WTC11 (cell line): ENCODE measurements around the gene ATP6V1A.

ENCODE experiments used
- CREB1 ChIP-seq: sonication (generic); formaldehyde crosslinking; IDR thresholded peaks from 2 replicates; pipeline ENCODE4 v1.8.0; 2023; ENCODE audit warnings: mild to moderate bottlenecking, missing genetic modification reagents
- EMX1 ChIP-seq: fragments of 250-450 bp; sonication (Bioruptor Pico); IDR thresholded peaks from 2 replicates; pipeline ENCODE4 v1.8.0; 2021; ENCODE audit warnings: mild to moderate bottlenecking
- ESRRA ChIP-seq: sonication (generic); formaldehyde crosslinking; IDR thresholded peaks from 2 replicates; pipeline ENCODE4 v1.8.1; 2022; ENCODE audit warnings: mild to moderate bottlenecking, missing genetic modification reagents, borderline replicate concordance
- NR1H2 ChIP-seq: sonication (generic); formaldehyde crosslinking; IDR thresholded peaks from 2 replicates; pipeline ENCODE4 v1.9.0; 2021; ENCODE audit warnings: mild to moderate bottlenecking, moderate library complexity, missing genetic modification reagents
- NR2C2 ChIP-seq: sonication (generic); formaldehyde crosslinking; IDR thresholded peaks from 2 replicates; pipeline ENCODE4 v1.8.0; 2022; ENCODE audit warnings: mild to moderate bottlenecking, missing genetic modification reagents
- ZNF396 ChIP-seq: fragments of 250-450 bp; sonication (Bioruptor Pico); IDR thresholded peaks from 2 replicates; pipeline ENCODE4 v1.8.0; 2021; ENCODE audit warnings: mild to moderate bottlenecking, moderate library complexity, borderline replicate concordance
- ZNF416 ChIP-seq: fragments of 250-450 bp; sonication (Bioruptor Pico); IDR thresholded peaks from 2 replicates; pipeline ENCODE4 v1.9.0; 2021; ENCODE audit warnings: mild to moderate bottlenecking, inconsistent platforms
- TF ChIP-seq, protein P1 (sequence below): fragments of 200-600 bp; IDR thresholded peaks from 2 replicates; pipeline ENCODE4 v1.8.0; 2022; ENCODE audit warnings: antibody characterized with exemption
- TF ChIP-seq, protein P2 (sequence below): fragments of 250-450 bp; sonication (Bioruptor Pico); IDR thresholded peaks from 2 replicates; pipeline ENCODE4 v1.9.0; 2021; ENCODE audit warnings: mild to moderate bottlenecking
- TF ChIP-seq, protein P3 (sequence below): sonication (generic); formaldehyde crosslinking; IDR thresholded peaks from 2 replicates; pipeline ENCODE4 v1.8.1; 2023; ENCODE audit warnings: mild to moderate bottlenecking, missing genetic modification reagents
- TF ChIP-seq, protein P4 (sequence below): fragments of 250-450 bp; sonication (Bioruptor Pico); IDR thresholded peaks from 2 replicates; pipeline ENCODE4 v2.1.2; 2022; ENCODE audit warnings: mild to moderate bottlenecking, moderate library complexity

DNA sequence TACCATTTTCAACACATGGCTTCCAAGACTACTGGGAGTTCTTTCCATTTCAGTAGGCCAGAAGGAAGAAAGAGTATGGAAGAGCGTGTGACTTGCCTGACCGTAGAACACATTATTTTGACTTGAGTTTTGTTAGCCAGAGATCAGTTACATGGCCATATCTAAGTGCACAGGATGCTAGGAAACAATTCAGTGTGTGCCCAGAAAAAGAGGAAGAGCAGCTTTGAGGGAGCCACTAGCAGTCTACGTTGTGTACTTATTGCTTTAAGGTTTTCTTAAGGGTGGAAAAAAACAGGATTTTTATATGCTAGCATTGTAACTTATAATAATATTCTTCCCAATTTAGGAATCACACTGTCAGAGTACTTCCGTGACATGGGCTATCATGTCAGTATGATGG, 47.7 kb downstream of the ATP6V1A start:
- TF ChIP-seq ZNF396 (CRISPR knock-in tag), result no peak
- TF ChIP-seq ESRRA (CRISPR knock-in tag), result no peak
- no peak for TF ChIP-seq NR1H2 (CRISPR knock-in tag)
- TF ChIP-seq EMX1 (CRISPR knock-in tag), result no peak
- TF ChIP-seq, protein P1, sequence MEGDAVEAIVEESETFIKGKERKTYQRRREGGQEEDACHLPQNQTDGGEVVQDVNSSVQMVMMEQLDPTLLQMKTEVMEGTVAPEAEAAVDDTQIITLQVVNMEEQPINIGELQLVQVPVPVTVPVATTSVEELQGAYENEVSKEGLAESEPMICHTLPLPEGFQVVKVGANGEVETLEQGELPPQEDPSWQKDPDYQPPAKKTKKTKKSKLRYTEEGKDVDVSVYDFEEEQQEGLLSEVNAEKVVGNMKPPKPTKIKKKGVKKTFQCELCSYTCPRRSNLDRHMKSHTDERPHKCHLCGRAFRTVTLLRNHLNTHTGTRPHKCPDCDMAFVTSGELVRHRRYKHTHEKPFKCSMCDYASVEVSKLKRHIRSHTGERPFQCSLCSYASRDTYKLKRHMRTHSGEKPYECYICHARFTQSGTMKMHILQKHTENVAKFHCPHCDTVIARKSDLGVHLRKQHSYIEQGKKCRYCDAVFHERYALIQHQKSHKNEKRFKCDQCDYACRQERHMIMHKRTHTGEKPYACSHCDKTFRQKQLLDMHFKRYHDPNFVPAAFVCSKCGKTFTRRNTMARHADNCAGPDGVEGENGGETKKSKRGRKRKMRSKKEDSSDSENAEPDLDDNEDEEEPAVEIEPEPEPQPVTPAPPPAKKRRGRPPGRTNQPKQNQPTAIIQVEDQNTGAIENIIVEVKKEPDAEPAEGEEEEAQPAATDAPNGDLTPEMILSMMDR, result no peak
- TF ChIP-seq, protein P2, sequence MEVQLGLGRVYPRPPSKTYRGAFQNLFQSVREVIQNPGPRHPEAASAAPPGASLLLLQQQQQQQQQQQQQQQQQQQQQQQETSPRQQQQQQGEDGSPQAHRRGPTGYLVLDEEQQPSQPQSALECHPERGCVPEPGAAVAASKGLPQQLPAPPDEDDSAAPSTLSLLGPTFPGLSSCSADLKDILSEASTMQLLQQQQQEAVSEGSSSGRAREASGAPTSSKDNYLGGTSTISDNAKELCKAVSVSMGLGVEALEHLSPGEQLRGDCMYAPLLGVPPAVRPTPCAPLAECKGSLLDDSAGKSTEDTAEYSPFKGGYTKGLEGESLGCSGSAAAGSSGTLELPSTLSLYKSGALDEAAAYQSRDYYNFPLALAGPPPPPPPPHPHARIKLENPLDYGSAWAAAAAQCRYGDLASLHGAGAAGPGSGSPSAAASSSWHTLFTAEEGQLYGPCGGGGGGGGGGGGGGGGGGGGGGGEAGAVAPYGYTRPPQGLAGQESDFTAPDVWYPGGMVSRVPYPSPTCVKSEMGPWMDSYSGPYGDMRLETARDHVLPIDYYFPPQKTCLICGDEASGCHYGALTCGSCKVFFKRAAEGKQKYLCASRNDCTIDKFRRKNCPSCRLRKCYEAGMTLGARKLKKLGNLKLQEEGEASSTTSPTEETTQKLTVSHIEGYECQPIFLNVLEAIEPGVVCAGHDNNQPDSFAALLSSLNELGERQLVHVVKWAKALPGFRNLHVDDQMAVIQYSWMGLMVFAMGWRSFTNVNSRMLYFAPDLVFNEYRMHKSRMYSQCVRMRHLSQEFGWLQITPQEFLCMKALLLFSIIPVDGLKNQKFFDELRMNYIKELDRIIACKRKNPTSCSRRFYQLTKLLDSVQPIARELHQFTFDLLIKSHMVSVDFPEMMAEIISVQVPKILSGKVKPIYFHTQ, result no peak
- TF ChIP-seq, protein P3, sequence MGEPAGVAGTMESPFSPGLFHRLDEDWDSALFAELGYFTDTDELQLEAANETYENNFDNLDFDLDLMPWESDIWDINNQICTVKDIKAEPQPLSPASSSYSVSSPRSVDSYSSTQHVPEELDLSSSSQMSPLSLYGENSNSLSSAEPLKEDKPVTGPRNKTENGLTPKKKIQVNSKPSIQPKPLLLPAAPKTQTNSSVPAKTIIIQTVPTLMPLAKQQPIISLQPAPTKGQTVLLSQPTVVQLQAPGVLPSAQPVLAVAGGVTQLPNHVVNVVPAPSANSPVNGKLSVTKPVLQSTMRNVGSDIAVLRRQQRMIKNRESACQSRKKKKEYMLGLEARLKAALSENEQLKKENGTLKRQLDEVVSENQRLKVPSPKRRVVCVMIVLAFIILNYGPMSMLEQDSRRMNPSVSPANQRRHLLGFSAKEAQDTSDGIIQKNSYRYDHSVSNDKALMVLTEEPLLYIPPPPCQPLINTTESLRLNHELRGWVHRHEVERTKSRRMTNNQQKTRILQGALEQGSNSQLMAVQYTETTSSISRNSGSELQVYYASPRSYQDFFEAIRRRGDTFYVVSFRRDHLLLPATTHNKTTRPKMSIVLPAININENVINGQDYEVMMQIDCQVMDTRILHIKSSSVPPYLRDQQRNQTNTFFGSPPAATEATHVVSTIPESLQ (CRISPR knock-in tag), result no peak
- no peak for TF ChIP-seq CREB1 (CRISPR knock-in tag)
- no peak for TF ChIP-seq ZNF416 (CRISPR knock-in tag)
- no peak for TF ChIP-seq NR2C2 (CRISPR knock-in tag)
- TF ChIP-seq, protein P4, sequence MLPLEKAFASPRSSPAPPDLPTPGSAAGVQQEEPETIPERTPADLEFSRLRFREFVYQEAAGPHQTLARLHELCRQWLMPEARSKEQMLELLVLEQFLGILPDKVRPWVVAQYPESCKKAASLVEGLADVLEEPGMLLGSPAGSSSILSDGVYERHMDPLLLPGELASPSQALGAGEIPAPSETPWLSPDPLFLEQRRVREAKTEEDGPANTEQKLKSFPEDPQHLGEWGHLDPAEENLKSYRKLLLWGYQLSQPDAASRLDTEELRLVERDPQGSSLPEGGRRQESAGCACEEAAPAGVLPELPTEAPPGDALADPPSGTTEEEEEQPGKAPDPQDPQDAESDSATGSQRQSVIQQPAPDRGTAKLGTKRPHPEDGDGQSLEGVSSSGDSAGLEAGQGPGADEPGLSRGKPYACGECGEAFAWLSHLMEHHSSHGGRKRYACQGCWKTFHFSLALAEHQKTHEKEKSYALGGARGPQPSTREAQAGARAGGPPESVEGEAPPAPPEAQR (CRISPR knock-in tag), result no peak
